HepG2 (cell line): ENCODE measurements around the gene ARFGAP2. TPM values are rescaled to one million over a fixed set of nuclear protein-coding genes. Genes with fewer than 3 reads are reported as not detected.

Source experiments
- ATAC-seq: fragments of 200-7000 bp; cut with Tn5 transposase; 3 replicates; pipeline ENCODE4 v1.9.1; 2020; ENCODE audit warnings: mild to moderate bottlenecking, moderate library complexity
- BruUV-seq: library from RNA; stranded (reverse); fragments of 400-500 nt; replicated peaks from 2 replicates; lab custom pipeline; 2021; lab: Mats Ljungman, UMichigan
- CTCF ChIA-PET: fragments of 300-600 bp; formaldehyde crosslinking; extraction: SDS; loops from one replicate; lab custom pipeline; 2021; ENCODE audit warnings: low total read pairs, inconsistent platforms, low intra/inter-chr PET ratio; lab: Yijun Ruan, JAX
- POLR2A ChIA-PET: fragments of 350-600 bp; sonication (Branson Sonifier 250); formaldehyde crosslinking; loops from one replicate; lab custom pipeline; 2020; ENCODE audit warnings: antibody characterized with exemption, inconsistent platforms; lab: Yijun Ruan, JAX
- DNase-seq: peaks from one replicate; pipeline ENCODE4 v3.0.0-alpha.2; 2015; ENCODE audit warnings: low spot score
- FAIRE-seq: peaks from 3 replicates; lab custom pipeline; 2011; peaks lifted over from hg19 to GRCh38; lab: Jason Lieb, UNC
- H2AFZ ChIP-seq: one replicate; pipeline ENCODE4 v1.6.1; 2011; ENCODE audit warnings: low read length, inconsistent platforms
- H3K27ac ChIP-seq: fragments of 300-600 bp; 3 replicates; pipeline ENCODE4 v1.8.0; 2011; ENCODE audit warnings: mixed run types, mild to moderate bottlenecking, mixed read lengths, low read length, inconsistent platforms; ENCODE audit not compliant: insufficient read depth; ENCODE audit errors: extremely low read length
- H3K27me3 ChIP-seq, 2 experiments: fragments of 200-600 bp in 1 of 2; 2 replicates in 1 of 2; 3 replicates in 1 of 2; pipeline versions ENCODE4 v1.6.0 to v1.8.0; 2011; ENCODE audit warnings: low read length in 2 of 2, mild to moderate bottlenecking in 2 of 2, moderate library complexity in 2 of 2, inconsistent platforms in 1 of 2; ENCODE audit not compliant: insufficient read depth in 2 of 2, control insufficient read depth in 1 of 2
- H3K36me3 ChIP-seq, 2 experiments: fragments of 200-600 bp in 1 of 2; replicated peaks in 1 of 2; 2 replicates in 1 of 2; 3 replicates in 1 of 2; pipeline versions ENCODE4 v1.5.1 to v1.8.0; 2011; ENCODE audit warnings: low read length in 2 of 2, inconsistent platforms in 1 of 2; ENCODE audit not compliant: insufficient read depth in 2 of 2, control insufficient read depth in 1 of 2
- H3K4me1 ChIP-seq: 2 replicates; pipeline ENCODE4 v1.5.1; 2012; ENCODE audit warnings: low read length, inconsistent platforms; ENCODE audit not compliant: insufficient read depth
- H3K4me2 ChIP-seq: 2 replicates; pipeline ENCODE4 v1.6.0; 2011; ENCODE audit warnings: low read depth, low read length, inconsistent platforms
- H3K4me3 ChIP-seq, 3 experiments: fragments of 200-600 bp in 1 of 3; sonication (generic), shearing (Covaris generic) in 1 of 3; replicated peaks in 1 of 3; 2 replicates each; pipeline ENCODE4 v1.5.1; 2011 to 2016; ENCODE audit warnings: low read length in 3 of 3, inconsistent platforms in 2 of 3, low read depth in 2 of 3, mild to moderate bottlenecking in 2 of 3, control low read depth in 1 of 3, mixed read lengths in 1 of 3; ENCODE audit not compliant: insufficient read depth in 1 of 3
- H3K79me2 ChIP-seq: one replicate; pipeline ENCODE4 v1.6.1; 2011; ENCODE audit warnings: low read length, inconsistent platforms; ENCODE audit not compliant: insufficient read depth
- H3K9ac ChIP-seq: 2 replicates; pipeline ENCODE4 v1.6.0; 2011; ENCODE audit warnings: mild to moderate bottlenecking, low read depth, low read length, inconsistent platforms; ENCODE audit not compliant: insufficient read depth
- H3K9me3 ChIP-seq: 2 replicates; pipeline ENCODE4 v1.5.1; 2012; ENCODE audit warnings: mild to moderate bottlenecking, low read length
- H4K20me1 ChIP-seq: 2 replicates; pipeline ENCODE4 v1.6.0; 2011; ENCODE audit warnings: inconsistent platforms, mild to moderate bottlenecking, low read length, moderate library complexity; ENCODE audit not compliant: insufficient read depth
- POLR2A ChIP-seq, 2 experiments: IDR thresholded peaks; 2 replicates each; pipeline ENCODE4 v1.6.1; 2011; ENCODE audit warnings: low read depth in 2 of 2, low read length in 2 of 2, mild to moderate bottlenecking in 1 of 2, moderate library complexity in 1 of 2; ENCODE audit not compliant: insufficient read depth in 1 of 2
- WGBS: methylation state at CpG from one replicate; pipeline ENCODE4 v1.1.6; 2017; ENCODE audit warnings: low lambda C conversion rate; 5-methylcytosine and 5-hydroxymethylcytosine counted together
- in situ Hi-C: cut with HindIII; loops from 2 replicates; pipeline ENCODE4 v1.10.0; 2017; ENCODE audit warnings: low pct_unique_long_range_greater_than_20kb; ENCODE audit not compliant: extremely low pct_ligation_motif_present
- intact Hi-C: fragments of 100-400 bp; cut with micrococcal nuclease; formaldehyde crosslinking; loops from one replicate; pipeline ENCODE4 v1.10.0; 2022; ENCODE audit not compliant: unreplicated experiment
- polyA plus RNA-seq, 8 experiments: library from polyadenylated mRNA; depleted of rRNA in 3 of 8; stranded (reverse) in 7 of 8; unstranded in 1 of 8; fragments of >200 nt; fragmentation: Illumina TruSeq in 4 of 8; extraction: Trizol in 4 of 8; gene quantifications; 2 replicates each; pipeline versions ENCODE4 v1.2.1 to v1.2.3, GENCODE V29; 2011 to 2016; ENCODE audit warnings: low read depth in 4 of 8, missing spikeins in 1 of 8, mixed read lengths in 1 of 8; ENCODE audit not compliant: insufficient read depth in 1 of 8
- total RNA-seq, 5 experiments: library from RNA; depleted of rRNA; stranded (reverse); fragments of >200 nt; fragmentation: Illumina TruSeq; extraction: Trizol; gene quantifications; 2 replicates each; pipeline ENCODE4 v1.2.3, GENCODE V29; 2016; ENCODE audit warnings: low read depth in 1 of 5
- TF ChIP-seq, protein P1 (sequence below): sonication (generic); formaldehyde crosslinking; IDR thresholded peaks from 2 replicates; pipeline ENCODE4 v1.5.1; 2020; ENCODE audit warnings: mild to moderate bottlenecking, missing genetic modification reagents, borderline replicate concordance

Gene ARFGAP2
- total and polyA plus RNA-seq, 2 of the 13 experiments (the other 11 are each of a cell fraction or from before 2014, with no cell fraction given): 32.3 to 75.3 TPM

DNA sequence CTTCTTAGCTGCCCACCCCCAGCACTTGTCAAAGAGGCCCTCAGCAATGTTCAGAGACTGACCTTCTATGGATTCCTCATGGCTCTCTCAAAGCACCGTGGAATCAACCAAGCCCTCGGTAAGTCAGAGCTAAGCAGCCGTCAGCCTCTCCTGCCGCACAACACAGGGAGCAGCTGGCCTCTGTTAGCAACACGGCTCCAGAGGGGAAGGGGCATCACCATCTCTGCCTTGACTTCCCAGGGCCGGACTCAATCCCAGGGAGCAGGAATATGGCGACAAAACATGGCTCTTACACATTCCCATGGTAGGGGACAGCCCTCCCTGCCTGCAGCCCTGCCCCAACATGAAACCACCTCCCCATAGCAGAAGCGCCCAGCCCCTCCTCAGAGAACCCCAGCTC is 18.9 kb downstream of the ARFGAP2 start:
- H3K4me2 ChIP-seq: no peak overlapping the region
- ATAC-seq: no peak
- POLR2A ChIA-PET: no interaction called here
- H3K27ac ChIP-seq: no peak overlapping the region
- CTCF ChIA-PET: no interaction called here
- FAIRE-seq: no peak
- no peak overlapping the region for H2AFZ ChIP-seq
- DNase-seq: no peak
- H3K9ac ChIP-seq: no peak overlapping the region
- H3K27me3 ChIP-seq: no peaks in the 10 kb centered on the region; a peak in 1 of 5 replicates
- no peaks in the 10 kb centered on the region for H3K79me2 ChIP-seq
- BruUV-seq: no TSS peak
- in situ Hi-C loops (no loop called here), intact Hi-C loops (no loop called here)
- no peaks in the 10 kb centered on the region for H3K9me3 ChIP-seq
- no peaks in the 10 kb centered on the region; a peak in 1 of 5 replicates for H3K36me3 ChIP-seq
- peaks cover 18% of the 10 kb centered on the region for H3K4me1 ChIP-seq
- 0 out of 4 replicates have a peak, but pooled peaks of 1 of the 2 experiments have one; percentile 15 for TF ChIP-seq POLR2A (IDR thresholded peaks at IDR 0.05; ENCODE audit: insufficient read depth in 1 of 2, low read depth in 2 of 2, low read length in 2 of 2)
- TF ChIP-seq, protein P1, sequence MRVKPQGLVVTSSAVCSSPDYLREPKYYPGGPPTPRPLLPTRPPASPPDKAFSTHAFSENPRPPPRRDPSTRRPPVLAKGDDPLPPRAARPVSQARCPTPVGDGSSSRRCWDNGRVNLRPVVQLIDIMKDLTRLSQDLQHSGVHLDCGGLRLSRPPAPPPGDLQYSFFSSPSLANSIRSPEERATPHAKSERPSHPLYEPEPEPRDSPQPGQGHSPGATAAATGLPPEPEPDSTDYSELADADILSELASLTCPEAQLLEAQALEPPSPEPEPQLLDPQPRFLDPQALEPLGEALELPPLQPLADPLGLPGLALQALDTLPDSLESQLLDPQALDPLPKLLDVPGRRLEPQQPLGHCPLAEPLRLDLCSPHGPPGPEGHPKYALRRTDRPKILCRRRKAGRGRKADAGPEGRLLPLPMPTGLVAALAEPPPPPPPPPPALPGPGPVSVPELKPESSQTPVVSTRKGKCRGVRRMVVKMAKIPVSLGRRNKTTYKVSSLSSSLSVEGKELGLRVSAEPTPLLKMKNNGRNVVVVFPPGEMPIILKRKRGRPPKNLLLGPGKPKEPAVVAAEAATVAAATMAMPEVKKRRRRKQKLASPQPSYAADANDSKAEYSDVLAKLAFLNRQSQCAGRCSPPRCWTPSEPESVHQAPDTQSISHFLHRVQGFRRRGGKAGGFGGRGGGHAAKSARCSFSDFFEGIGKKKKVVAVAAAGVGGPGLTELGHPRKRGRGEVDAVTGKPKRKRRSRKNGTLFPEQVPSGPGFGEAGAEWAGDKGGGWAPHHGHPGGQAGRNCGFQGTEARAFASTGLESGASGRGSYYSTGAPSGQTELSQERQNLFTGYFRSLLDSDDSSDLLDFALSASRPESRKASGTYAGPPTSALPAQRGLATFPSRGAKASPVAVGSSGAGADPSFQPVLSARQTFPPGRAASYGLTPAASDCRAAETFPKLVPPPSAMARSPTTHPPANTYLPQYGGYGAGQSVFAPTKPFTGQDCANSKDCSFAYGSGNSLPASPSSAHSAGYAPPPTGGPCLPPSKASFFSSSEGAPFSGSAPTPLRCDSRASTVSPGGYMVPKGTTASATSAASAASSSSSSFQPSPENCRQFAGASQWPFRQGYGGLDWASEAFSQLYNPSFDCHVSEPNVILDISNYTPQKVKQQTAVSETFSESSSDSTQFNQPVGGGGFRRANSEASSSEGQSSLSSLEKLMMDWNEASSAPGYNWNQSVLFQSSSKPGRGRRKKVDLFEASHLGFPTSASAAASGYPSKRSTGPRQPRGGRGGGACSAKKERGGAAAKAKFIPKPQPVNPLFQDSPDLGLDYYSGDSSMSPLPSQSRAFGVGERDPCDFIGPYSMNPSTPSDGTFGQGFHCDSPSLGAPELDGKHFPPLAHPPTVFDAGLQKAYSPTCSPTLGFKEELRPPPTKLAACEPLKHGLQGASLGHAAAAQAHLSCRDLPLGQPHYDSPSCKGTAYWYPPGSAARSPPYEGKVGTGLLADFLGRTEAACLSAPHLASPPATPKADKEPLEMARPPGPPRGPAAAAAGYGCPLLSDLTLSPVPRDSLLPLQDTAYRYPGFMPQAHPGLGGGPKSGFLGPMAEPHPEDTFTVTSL (CRISPR knock-in tag): no peak
- WGBS: 95% methylated on average over 7 of the region's 8 CpGs
- H4K20me1 ChIP-seq: peaks cover 10% of the 10 kb centered on the region; the same call in 1 of the 2 replicates
- no peak overlapping the region for H3K4me3 ChIP-seq
